ENCODE measurements around the gene POC1B. TPM values are rescaled to one million over a fixed set of nuclear protein-coding genes. Genes with fewer than 3 reads are reported as not detected.

POC1B gene
- total RNA-seq, 4 donors from 2014 or later, result 7.3 to 8.9 (median 7.8) TPM

GRCh38 chr12:89521364-89522223 is 4.3 kb downstream of the POC1B start:
- in situ Hi-C loops (cut with MboI; ENCODE audit: low sequenced_read_pairs in 4 of 4), result loop anchor here in 1 of 4 donors (10.0 kb wide), 2 partner anchors 47 to 507 kb away; no protein-coding TSS in a partner anchor
- no peak overlapping the region for H3K27ac ChIP-seq
- TF ChIP-seq CTCF (IDR thresholded peaks at IDR 0.05 in 4 of 5, conservative IDR thresholded peaks at IDR 0.05 in 1 of 5), result no peak
- no peak for TF ChIP-seq POLR2A (IDR thresholded peaks at IDR 0.05)
- H3K9me3 ChIP-seq, result no peaks in the 10 kb centered on the region
- intact Hi-C loops (cut with DNase I; ENCODE audit: low total_unique reads), result loop anchor here (10.0 kb wide), 1 partner anchor 1487 kb away; a partner anchor contains a TSS
- DNase-seq, result no peak
- ATAC-seq, result no peak
- peaks cover 33 to 35% of the 10 kb centered on the region in 2 donors for H3K4me1 ChIP-seq
- no peaks in the 10 kb centered on the region for H3K36me3 ChIP-seq
- H3K27me3 ChIP-seq, result no peaks in the 10 kb centered on the region
- H3K4me3 ChIP-seq, result peak overlapping the region in 1 of 4 donors; percentile 7

- Histone ChIP-seq H3K4me3 (no peak overlapping the region), H3K4me1 (peaks cover 14 to 16% of the 10 kb centered on the region in 2 donors), H3K27me3 (no peaks in the 10 kb centered on the region), H3K36me3 (no peaks in the 10 kb centered on the region), H3K27ac (no peak overlapping the region), H3K9me3 (no peaks in the 10 kb centered on the region)
- DNase-seq (no peak), ATAC-seq (no peak)
- in situ Hi-C loops (cut with MboI; ENCODE audit: low sequenced_read_pairs in 4 of 4) (no loop called here), intact Hi-C loops (cut with DNase I; ENCODE audit: low total_unique reads) (no loop called here)
- TF ChIP-seq POLR2A (IDR thresholded peaks at IDR 0.05), result no peak
- no peak for TF ChIP-seq CTCF (IDR thresholded peaks at IDR 0.05 in 4 of 5, conservative IDR thresholded peaks at IDR 0.05 in 1 of 5)
Measured at GRCh38 chr12:89517720-89518119, 8.1 kb downstream of the POC1B start.

- H3K36me3 ChIP-seq, result no peaks in the 10 kb centered on the region
- in situ Hi-C loops (cut with MboI; ENCODE audit: low sequenced_read_pairs in 4 of 4), result no loop called here
- intact Hi-C loops (cut with DNase I; ENCODE audit: low total_unique reads), result no loop called here
- peaks cover 5% of the 10 kb centered on the region in 2 donors for H3K4me1 ChIP-seq
- no peaks in the 10 kb centered on the region for H3K27me3 ChIP-seq
- TF ChIP-seq POLR2A (IDR thresholded peaks at IDR 0.05) (no peak), CTCF (IDR thresholded peaks at IDR 0.05 in 4 of 5, conservative IDR thresholded peaks at IDR 0.05 in 1 of 5) (no peak)
- DNase-seq (no peak), ATAC-seq (no peak)
- H3K4me3 ChIP-seq, result no peak overlapping the region
- H3K27ac ChIP-seq, result no peak overlapping the region
- H3K9me3 ChIP-seq, result no peaks in the 10 kb centered on the region
Measured at GRCh38 chr12:89516633-89517032, 9.2 kb downstream of the POC1B start.

GRCh38 chr12:89514751-89515150 is 11.1 kb downstream of the POC1B start:
- Histone ChIP-seq H3K4me3 (no peak overlapping the region), H3K9me3 (no peaks in the 10 kb centered on the region), H3K27me3 (no peaks in the 10 kb centered on the region), H3K4me1 (no peaks in the 10 kb centered on the region), H3K27ac (no peak overlapping the region), H3K36me3 (no peaks in the 10 kb centered on the region)
- no peak for DNase-seq
- in situ Hi-C loops (cut with MboI; ENCODE audit: low sequenced_read_pairs in 4 of 4), result no loop called here
- no peak for ATAC-seq
- intact Hi-C loops (cut with DNase I; ENCODE audit: low total_unique reads), result no loop called here
- TF ChIP-seq POLR2A (IDR thresholded peaks at IDR 0.05), result no peak
- TF ChIP-seq CTCF (IDR thresholded peaks at IDR 0.05 in 4 of 5, conservative IDR thresholded peaks at IDR 0.05 in 1 of 5), result no peak
